Calu3 (cell line): Measurements from ENCODE around the gene KLHL29. TPM values are rescaled to one million over a fixed set of nuclear protein-coding genes. Genes with fewer than 3 reads are reported as not detected.

Source experiments
- BruUV-seq: library from RNA; stranded (reverse); fragments of 400-500 nt; replicated peaks from 2 replicates; lab custom pipeline; 2021; lab: Mats Ljungman, UMichigan
- CTCF ChIA-PET: fragments of 300-600 bp; sonication (Branson Sonifier 250); formaldehyde crosslinking; loops from one replicate; lab custom pipeline; 2022; ENCODE audit warnings: antibody characterized with exemption; lab: Charles Lee
- DNase-seq: peaks from one replicate; pipeline ENCODE4 v3.0.0; 2022
- H3K27ac Mint-ChIP-seq: one replicate; pipeline ENCODE4 v1.8.0; 2022; ENCODE audit warnings: mixed read lengths; ENCODE audit not compliant: unreplicated experiment
- H3K27me3 Mint-ChIP-seq: one replicate; pipeline ENCODE4 v1.8.0; 2022; ENCODE audit warnings: mixed read lengths; ENCODE audit not compliant: unreplicated experiment
- H3K36me3 Mint-ChIP-seq: one replicate; pipeline ENCODE4 v1.8.0; 2022; ENCODE audit warnings: mild to moderate bottlenecking, moderate library complexity, mixed read lengths; ENCODE audit not compliant: insufficient read depth, unreplicated experiment
- H3K4me1 Mint-ChIP-seq: one replicate; pipeline ENCODE4 v1.8.0; 2022; ENCODE audit warnings: mild to moderate bottlenecking, low read depth, mixed read lengths; ENCODE audit not compliant: unreplicated experiment
- H3K4me3 Mint-ChIP-seq: one replicate; pipeline ENCODE4 v1.8.0; 2022; ENCODE audit warnings: mild to moderate bottlenecking, low read depth, moderate library complexity, mixed read lengths; ENCODE audit not compliant: unreplicated experiment
- H3K9me3 Mint-ChIP-seq: one replicate; pipeline ENCODE4 v1.8.0; 2022; ENCODE audit warnings: low read depth, mixed read lengths; ENCODE audit not compliant: unreplicated experiment
- CTCF ChIP-seq: fragments of 200-600 bp; IDR thresholded peaks from one replicate; pipeline ENCODE4 v1.8.0; 2022; ENCODE audit warnings: antibody characterized with exemption; ENCODE audit not compliant: unreplicated experiment
- intact Hi-C: fragments of 100-400 bp; cut with micrococcal nuclease; formaldehyde crosslinking; loops from one replicate; pipeline ENCODE4 v1.10.0; 2022; ENCODE audit not compliant: unreplicated experiment
- total RNA-seq: library from RNA; stranded (reverse); gene quantifications from 2 replicates; pipeline ENCODE4 v1.2.3, GENCODE V29; 2022

The KLHL29 gene
- total RNA-seq, 1 experiment from 2014 or later = 11.9 TPM

- intact Hi-C loops = no loop called here
- Mint-ChIP-seq H3K9me3 (no peaks in the 10 kb centered on the region), H3K4me3 (no peak overlapping the region), H3K27ac (no peak overlapping the region), H3K36me3 (no peaks in the 10 kb centered on the region), H3K4me1 (no peaks in the 10 kb centered on the region), H3K27me3 (no peaks in the 10 kb centered on the region)
- no peak for TF ChIP-seq CTCF
- no peak for DNase-seq
- BruUV-seq = no TSS peak
- CTCF ChIA-PET = no interaction called here
Observed at GRCh38 chr2:23497063-23497462, 112.1 kb downstream of the KLHL29 start.

DNA sequence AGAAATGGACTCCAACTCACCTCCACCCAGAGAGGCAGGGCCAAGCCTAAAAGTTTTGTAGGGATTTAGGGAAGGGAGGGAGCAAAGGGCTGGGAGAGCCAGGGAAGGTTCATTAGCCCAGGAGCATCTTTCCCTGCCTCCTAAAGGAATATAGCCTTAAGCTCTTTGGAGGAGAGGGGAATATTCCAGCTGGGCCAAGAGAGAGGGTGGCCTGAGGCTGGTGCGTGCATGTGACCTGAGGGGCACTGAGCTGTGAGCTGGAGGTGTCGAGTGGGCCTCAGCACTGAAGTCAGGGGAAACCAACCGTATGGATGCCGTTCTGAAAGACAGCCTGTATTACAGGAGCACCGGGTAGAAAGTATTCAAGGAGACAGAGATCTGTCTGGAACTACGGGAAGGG is 112.6 kb downstream of the KLHL29 start:
- no TSS peak for BruUV-seq
- CTCF ChIA-PET = no interaction called here
- no peak for TF ChIP-seq CTCF
- no peaks in the 10 kb centered on the region for H3K27me3 Mint-ChIP-seq
- H3K27ac Mint-ChIP-seq = no peak overlapping the region
- DNase-seq = no peak
- no peaks in the 10 kb centered on the region for H3K9me3 Mint-ChIP-seq
- H3K36me3 Mint-ChIP-seq = no peaks in the 10 kb centered on the region
- intact Hi-C loops = no loop called here
- no peak overlapping the region for H3K4me3 Mint-ChIP-seq
- no peaks in the 10 kb centered on the region for H3K4me1 Mint-ChIP-seq

GRCh38 chr2:23498943-23499342 is 114.0 kb downstream of the KLHL29 start:
- no TSS peak for BruUV-seq
- no peaks in the 10 kb centered on the region for H3K36me3 Mint-ChIP-seq
- H3K27ac Mint-ChIP-seq = no peak overlapping the region
- H3K9me3 Mint-ChIP-seq = no peaks in the 10 kb centered on the region
- intact Hi-C loops = no loop called here
- DNase-seq = no peak
- H3K4me3 Mint-ChIP-seq = no peak overlapping the region
- CTCF ChIA-PET = interaction anchor here (0.6 kb wide), 1 partner anchor 886 kb away, joined by 4 read pairs; no protein-coding TSS in a partner anchor
- no peak for TF ChIP-seq CTCF
- no peaks in the 10 kb centered on the region for H3K4me1 Mint-ChIP-seq
- no peaks in the 10 kb centered on the region for H3K27me3 Mint-ChIP-seq

DNA sequence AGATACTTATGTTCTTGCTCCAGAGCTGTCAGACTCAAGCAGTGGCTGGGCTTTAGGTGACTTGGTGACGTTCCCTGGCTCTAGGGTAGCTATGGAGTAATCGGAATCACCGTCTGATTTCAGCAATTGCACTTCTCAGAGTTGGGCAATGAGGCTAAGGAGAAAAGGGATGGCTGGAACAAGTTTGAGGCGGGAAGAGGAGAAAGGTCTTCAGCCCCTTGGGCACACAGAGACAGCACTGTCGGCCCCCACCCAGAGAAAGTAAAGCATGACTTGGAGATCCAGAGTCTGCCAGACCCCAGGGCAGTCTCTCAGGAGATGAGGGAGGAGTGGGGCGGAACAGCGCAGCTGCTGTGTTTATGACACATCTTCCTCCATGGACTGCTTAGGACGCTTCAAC is 114.5 kb downstream of the KLHL29 start:
- no peak overlapping the region for H3K27ac Mint-ChIP-seq
- intact Hi-C loops = no loop called here
- H3K9me3 Mint-ChIP-seq = no peaks in the 10 kb centered on the region
- no peak for TF ChIP-seq CTCF
- CTCF ChIA-PET = interaction anchor here (0.6 kb wide), 1 partner anchor 885 kb away, joined by 4 read pairs; no protein-coding TSS in a partner anchor
- no peaks in the 10 kb centered on the region for H3K27me3 Mint-ChIP-seq
- H3K36me3 Mint-ChIP-seq = no peaks in the 10 kb centered on the region
- H3K4me3 Mint-ChIP-seq = no peak overlapping the region
- no peak for DNase-seq
- no peaks in the 10 kb centered on the region for H3K4me1 Mint-ChIP-seq
- BruUV-seq = no TSS peak
